Diencephalon (tissue), 1 donor: ENCODE results near the gene TMEM123. TPM values are rescaled to one million over a fixed set of nuclear protein-coding genes. Genes with fewer than 3 reads are reported as not detected.

ENCODE experiments used
- total RNA-seq: library from RNA; depleted of rRNA; stranded (reverse); fragments of >200 nt; gene quantifications from one replicate; pipeline ENCODE4 v1.2.3, GENCODE V29; 2014

TMEM123 gene, protein sequence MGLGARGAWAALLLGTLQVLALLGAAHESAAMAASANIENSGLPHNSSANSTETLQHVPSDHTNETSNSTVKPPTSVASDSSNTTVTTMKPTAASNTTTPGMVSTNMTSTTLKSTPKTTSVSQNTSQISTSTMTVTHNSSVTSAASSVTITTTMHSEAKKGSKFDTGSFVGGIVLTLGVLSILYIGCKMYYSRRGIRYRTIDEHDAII
- 152 TPM for total RNA-seq

GRCh38 chr11:102452461-102453301 lies at the start of gene TMEM123:
TMEM123 (minus strand) TSS chr11:102452765; CDS start chr11:102452623, 142 bp downstream.

DNA sequence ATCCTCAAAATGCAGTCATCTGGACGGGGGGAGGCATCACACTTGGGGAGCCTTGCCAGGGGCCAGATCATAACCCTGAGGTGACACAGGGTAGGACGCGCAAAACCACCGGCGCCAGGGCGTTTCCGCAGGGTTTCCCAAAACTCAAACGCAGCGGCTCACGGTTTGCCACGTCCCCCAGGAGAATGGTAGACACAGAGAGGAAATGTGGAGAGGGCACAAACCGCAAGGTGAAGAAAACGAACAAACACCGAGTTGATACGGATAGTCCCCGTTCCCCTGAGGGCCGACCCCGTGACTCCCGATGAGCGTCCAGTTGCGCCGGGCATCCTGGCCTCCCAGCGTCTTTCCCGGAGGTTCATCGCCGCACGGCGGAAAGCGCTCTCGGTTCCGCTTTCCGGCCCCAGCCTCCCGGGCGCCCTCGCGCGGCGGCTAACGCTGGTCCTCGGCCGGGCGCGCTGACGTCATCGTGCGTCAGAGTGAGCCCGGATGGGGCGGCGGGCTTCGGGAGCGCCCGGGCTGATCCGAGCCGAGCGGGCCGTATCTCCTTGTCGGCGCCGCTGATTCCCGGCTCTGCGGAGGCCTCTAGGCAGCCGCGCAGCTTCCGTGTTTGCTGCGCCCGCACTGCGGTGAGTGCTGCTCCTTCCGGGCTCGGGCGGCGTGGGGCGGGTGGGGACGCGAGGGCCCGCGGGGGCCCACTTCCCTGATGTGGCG lies 105.7 kb downstream of the TMEM123 start, which contains the start of gene BIRC2:
TSS of gene BIRC2 (plus strand) at position 467 of the 714 bp plus-strand sequence. CDS start 2,641 bp downstream, outside the sequence.

Other genes starting within 250 kb of the TMEM123 start
- 4.4 TPM for gene BIRC3, start 135.3 kb downstream of the TMEM123 start, total RNA-seq
- gene BIRC2, start 105.6 kb downstream of the TMEM123 start, total RNA-seq = 110 TPM
- gene MMP7, start 78.0 kb upstream of the TMEM123 start, total RNA-seq = not detected
- not detected for gene MMP20, start 172.6 kb upstream of the TMEM123 start, total RNA-seq